ENCODE measurements around the gene KLF13.

Gene KLF13

DNA sequence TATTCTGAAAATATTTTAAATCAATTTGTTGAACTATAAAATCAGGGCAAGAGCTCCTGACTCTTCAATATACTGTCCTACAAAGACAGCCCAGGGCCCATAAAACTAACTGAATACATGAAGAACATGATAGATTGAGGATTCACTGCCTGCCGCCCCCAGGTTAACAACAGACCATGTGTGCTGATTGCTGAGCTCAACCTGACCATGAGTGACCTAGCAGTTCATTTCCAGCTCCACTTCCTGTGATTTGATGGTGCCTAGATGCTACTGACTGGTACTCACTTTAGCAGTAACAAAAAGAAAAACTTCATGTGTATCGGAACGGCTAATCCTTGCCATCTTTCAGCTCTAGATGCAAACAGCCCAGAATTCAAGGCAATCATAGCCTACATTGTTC is 9.6 kb upstream of the KLF13 start:
- no peak for DNase-seq (ENCODE audit: low read depth)

DNA sequence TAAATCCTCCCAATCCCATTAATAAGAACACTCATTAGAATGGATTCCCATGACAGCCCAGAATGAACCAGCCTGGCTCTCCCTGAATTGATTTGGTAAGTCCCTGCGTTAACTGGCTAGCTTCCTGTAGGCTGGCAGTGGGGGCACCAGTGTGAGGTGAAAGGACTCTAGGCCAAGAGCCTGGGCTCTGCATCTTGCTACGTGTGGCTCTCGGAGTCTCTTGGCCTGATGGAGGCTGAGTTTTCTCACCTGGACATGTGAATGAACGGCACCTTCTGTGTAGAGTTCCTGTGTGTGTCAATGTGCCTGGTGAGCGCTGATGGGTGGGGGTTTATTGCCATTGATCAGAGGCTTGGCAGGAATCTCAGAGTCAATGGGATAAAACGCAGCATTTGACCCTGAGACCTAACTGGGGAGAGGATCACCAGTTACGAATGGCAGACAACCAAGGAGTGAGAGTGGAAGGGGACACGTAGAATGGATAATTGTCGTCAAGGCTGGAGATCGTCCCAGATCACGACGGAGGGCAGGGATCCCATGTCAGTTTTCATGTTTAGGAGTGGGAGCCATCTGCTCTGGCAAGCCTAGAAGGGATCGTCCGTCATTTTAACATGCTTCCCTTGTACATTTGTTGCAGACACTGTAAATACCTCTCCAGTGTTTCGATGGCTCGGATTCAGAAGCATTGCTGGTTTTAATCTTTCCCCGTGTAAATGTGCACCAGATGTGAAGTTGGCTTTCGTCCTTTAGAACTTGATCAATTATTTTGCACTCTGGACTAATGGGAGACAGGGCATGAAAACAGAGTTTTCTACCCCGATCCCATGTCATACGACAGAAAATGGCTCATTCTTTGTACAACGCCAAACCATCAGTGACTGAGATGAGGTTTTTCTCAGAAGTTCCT is 9.0 kb upstream of the KLF13 start:
- no peak for DNase-seq (ENCODE audit: low read depth)

DNA sequence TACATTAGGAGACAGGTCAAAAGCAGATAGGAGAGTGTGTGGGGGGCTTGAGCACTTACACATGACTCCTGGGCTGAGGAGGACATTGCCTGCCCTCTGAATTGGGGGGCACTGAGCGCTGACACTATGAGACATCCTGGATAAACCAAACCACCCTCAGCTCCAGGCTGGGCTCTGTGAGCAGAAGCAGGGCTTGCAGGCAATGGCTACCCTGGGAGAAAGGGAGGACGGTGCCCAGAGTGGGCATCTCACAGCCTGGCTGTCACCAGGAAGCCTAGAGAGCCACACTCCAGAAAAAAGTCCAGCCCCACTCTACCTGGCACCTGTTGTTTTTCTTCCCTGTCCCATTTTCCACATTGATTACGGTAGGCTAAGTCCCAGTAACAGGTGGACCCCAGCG is 8.2 kb upstream of the KLF13 start:
- DNase-seq (ENCODE audit: low read depth), result no peak

DNA sequence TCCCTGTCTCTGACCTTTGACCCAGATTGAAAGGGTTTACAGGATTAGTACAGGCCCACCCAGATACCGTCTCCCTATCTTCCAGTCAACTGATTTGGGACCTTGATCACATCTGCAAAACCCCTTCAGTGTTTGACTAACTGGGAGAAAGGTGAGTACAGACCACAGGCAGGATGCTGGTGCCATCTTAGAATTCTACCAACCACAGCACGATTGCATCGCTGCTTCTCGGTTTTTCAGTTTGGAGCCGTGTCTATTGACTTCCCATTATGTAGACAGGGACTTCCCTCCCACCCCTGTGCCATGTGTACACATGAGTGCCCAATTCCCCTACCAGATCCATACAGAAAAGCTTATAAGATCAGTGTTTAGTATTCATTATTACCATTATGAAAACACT is 6.6 kb upstream of the KLF13 start:
- DNase-seq (ENCODE audit: low read depth), result no peak

DNA sequence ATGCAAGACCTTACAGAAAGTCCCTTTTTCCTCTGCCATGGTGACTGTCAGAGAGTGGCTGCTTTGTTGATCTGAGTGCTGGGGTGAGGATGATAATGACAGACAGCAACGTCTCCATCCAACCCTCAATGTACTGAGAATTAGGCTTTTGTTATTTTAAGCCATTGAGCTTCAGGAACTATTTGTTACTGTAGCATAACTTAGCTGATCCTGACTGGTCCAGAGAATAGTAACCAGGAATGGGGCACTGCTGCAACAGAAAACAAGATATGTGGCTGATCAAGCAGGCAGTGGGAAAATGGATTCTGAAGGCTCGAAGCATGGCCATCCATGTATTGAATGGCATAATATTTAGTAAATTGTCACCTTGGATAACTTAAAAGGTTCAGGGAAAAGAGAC is 5.2 kb upstream of the KLF13 start:
- DNase-seq (ENCODE audit: low read depth), result no peak

DNA sequence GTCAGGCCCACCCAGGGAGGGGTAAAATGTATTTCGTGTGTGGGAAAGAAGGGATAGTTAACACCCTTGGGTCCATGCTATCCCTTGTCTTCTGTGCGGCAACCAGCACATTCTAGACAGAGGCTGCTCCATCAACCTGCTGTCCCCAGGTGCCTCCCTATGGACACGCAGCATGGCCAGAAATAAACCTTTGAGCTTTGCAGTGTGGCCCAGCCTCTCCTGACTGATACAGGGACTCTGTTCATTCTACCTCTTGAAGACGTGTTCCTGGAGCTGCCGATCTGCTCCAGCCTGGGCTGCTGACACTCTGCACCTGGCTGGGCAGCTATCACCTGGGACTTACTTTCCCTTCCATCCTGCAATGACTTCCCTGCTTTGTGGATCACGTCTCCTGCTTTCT is 4.1 kb upstream of the KLF13 start:
- DNase-seq (ENCODE audit: low read depth), result no peak

DNA sequence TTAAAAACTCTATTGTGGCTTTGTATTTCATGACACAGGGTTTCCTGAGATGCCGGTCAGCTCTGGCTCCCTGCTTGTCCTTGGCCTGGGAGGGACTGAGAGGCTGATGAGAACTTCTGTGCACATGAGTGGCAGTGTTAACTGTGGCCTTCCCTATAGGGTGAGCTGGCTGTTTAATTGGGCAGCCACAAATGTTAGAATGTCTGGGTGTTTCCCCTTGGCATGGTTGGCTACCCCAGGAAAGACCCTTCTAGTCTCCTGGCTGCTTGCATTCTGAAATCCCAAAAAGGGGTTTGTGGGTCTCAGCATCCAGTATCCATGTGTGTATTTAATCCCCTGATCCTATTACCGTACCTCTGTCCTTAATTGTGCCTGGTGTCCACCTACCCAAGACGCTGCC is 3.0 kb upstream of the KLF13 start:
- no peak for DNase-seq (ENCODE audit: low read depth)

DNA sequence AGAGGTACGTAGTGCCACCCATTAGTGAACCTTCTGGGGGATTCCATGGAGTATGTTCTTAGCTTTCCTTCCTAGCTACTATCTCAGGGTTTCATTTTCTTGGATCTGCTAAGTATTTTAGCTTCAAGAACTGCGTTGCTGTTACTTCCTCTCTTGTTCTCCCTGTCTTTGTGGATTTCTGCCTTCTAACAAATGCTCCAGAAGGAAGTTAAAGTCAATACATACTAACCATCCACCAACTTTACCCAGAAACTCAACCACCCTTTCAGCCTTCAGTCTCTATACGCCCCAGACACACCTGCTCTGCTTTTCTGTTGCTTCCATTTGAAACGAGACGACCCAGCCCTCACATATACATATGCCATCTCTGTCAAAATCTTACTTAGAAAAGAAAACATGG is 2.4 kb upstream of the KLF13 start:
- no peak for DNase-seq (ENCODE audit: low read depth)

DNA sequence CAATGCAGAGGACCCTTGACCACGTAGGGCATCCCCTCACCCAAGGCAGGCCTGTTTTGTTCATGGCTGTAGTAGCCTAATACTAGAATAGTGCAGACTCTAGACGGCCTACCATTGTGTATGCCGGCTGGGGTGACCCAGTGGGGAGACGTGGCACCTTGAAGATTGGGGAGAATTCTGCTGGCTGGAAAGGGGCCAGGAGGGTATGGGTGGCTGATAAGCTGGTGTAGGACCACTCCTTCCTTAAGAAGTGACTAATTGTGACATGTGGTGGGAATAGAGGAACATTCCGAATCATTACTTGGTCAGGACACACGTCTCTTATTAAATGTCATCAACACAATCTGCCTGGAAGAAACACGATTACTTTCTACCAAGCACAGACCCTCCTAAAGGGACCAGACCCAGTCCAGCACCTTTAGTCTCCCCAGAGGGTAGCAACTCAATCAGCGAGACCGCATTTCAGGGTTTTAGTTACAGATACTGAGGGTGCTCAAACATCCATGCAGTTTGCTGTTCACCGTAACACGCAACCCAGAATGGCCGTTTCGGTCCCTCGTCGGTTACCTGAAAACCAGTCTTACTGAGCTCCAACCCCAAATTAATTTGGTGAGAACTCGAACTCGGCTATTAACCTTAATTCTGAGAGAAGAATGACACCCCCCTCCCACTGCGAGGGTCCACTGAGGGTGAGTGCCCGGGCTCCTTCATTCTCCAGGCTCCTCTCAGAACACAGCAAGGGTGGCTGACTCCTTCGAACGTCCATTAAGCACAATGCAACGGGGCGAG is 1.6 kb upstream of the KLF13 start:
- DNase-seq (ENCODE audit: low read depth), result no peak

DNA sequence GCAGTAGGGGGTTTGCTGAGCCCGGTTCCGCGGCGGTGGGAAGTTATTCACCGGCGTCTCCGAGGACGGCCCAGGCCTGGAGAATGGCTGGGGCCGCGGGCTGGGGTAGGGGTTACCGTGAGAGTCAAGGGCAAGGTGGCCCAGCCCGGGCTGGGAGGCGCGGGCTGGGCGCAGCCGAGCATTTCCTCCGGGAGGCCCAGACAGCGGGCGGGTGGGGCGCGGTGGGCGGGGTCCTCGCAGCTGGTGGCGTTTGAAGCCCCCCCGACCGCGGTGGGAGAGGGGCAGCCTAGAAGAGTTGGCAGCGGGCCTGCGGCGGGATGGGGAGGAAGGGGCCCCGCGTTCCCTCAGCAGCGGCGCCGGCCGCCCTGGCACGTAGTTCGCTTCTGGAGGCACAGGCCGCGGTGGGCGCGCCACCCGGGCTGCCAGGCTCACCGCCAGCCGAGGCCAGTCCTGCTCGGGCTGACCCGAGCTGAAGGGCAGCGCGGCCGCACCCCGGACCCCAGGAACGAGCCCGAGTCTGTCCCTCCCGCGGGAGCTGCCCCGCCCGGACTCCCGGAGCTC is 960 bp upstream of the KLF13 start:
- DNase-seq (ENCODE audit: low read depth), result peak; percentile 57

DNA sequence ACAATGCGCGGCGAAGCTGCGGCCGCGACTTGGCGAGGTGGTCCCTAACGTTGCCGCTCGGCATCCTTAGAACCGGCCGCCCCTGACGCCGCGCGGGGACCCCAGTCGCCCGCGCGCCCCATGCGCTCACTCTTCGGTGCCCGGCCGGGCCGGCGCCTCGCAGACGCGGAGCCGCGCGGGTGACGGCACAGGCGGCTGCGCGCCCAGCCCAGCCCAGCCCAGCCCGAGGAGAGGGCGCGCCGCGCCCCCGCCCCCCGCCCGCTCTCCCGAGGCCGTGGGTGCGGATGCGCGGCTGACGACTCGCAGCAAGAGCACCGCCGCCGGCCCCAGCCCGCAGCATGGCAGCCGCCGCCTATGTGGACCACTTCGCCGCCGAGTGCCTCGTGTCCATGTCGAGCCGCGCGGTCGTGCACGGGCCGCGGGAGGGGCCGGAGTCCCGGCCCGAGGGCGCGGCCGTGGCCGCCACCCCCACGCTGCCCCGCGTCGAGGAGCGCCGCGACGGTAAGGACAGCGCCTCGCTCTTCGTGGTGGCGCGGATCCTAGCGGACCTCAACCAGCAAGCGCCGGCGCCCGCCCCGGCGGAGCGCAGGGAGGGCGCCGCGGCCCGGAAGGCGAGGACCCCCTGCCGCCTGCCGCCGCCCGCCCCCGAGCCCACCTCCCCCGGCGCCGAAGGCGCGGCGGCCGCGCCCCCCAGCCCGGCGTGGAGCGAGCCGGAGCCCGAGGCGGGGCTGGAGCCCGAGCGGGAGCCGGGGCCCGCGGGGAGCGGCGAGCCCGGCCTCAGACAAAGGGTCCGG is 437 bp downstream of the KLF13 start:
- peak; percentile 71 for DNase-seq (ENCODE audit: low read depth)

DNA sequence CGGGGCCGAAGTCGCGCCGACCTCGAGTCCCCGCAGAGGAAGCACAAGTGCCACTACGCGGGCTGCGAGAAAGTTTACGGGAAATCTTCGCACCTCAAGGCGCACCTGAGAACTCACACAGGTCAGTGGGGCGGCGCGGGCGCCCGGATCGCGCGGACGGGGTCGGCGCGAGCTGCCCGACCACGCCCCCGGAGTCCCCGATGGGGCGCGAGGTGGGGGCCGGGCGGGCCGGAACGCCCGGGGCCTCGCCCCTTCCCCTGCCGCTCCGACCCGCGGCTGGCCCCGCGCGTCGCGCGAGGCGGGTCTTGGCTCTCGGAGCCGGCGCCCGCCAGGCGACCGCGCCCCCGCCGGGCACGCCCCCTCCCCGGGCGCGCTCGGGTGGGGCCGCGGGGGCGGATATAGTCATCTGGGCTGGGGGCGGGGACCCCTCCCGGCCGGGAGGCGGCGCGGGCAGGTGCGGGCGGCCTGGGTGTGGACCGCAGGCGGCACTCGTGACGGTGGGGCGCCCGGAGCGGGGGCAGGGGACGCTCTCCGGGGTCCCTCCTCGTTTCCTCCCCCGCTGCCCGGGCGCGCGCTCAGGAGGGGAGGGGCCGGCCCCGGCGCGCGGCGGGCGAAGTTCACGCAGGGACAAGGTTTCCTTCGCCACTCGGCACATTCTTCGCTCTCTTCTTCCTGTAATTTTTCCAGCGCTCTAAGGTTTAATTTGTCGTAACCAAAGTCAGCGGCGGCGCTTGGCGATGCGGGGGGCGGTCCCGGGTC is 1.2 kb downstream of the KLF13 start:
- peak; percentile 74 for DNase-seq (ENCODE audit: low read depth)

DNA sequence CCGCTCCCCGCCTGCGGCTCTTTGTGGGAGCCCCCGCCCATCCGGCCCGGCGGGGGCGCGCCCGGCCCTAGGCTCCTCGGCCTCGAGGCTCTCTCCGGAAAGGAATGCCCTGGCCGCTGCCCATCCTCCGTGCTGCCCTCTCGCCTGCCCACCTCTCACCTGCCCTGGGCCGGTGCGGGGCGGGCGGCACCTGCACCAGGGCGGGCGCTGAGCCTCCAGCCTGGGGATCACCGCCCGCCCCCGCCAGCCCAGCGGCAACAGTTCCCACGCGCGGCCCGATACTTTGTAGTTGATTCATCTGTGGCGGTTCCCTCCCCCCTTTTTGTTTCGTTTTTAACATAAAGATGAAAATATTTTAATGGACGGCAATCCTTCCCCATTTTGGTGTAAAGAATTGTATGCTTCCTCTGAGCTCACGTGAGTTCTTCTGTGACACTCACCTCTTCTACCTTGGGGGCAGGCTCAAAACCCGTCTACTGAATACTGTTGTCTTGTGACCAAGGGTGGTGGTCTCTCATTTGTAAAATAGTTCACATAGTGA is 1.9 kb downstream of the KLF13 start:
- peak; percentile 61 for DNase-seq (ENCODE audit: low read depth)

DNA sequence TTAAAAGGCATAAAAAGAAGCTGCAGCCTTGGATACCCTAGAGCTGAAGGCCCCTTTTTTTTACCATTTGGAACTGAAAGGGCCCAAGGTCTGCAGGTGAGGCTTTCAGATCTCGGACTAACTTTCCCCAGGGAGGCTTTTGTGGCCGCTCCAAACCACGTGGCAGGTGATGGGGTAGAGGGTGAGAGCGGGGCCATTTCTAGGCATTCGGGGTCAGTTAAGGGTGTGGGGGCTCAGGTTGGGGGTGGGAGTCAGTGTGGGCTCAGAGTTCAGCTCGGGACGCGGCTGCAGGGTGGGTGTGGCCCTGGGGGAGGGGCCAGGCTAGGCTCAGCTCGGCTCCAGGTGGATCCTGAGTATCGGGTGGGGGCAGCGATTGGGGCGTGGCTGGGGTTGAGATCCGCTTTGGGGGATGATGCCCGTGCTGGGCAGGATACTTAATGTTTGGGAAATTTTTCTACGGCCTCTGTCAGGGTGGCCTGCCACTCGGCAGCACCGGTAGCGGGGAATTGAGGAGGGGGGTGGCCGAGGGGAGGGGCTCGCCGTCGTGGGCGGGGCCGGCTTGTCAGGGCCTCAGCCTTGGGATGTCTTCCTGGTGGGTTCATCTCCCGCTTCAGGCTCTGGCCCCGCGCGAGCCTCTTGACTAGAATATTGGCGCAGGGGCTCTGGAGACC is 2.5 kb downstream of the KLF13 start:
- no peak for DNase-seq (ENCODE audit: low read depth)

DNA sequence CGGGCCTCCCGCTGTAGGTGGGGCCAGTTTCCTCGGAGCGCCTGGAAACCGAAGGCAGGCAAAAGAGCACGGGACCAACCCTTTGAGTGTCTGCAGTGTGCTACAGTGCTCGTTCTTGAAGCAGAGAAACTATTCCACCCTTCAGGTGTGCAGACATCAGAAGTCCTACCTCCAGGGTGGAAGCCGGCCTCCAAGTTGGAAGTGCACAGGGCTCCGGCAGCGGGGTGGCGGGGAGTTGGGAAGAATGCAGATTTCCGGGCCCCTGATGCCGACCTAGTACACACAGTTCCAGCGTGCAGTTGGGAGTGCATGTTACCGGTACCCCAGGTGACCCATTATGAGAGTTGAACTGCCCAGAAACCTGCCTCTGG is 3.0 kb downstream of the KLF13 start:
- DNase-seq (ENCODE audit: low read depth), result no peak

DNA sequence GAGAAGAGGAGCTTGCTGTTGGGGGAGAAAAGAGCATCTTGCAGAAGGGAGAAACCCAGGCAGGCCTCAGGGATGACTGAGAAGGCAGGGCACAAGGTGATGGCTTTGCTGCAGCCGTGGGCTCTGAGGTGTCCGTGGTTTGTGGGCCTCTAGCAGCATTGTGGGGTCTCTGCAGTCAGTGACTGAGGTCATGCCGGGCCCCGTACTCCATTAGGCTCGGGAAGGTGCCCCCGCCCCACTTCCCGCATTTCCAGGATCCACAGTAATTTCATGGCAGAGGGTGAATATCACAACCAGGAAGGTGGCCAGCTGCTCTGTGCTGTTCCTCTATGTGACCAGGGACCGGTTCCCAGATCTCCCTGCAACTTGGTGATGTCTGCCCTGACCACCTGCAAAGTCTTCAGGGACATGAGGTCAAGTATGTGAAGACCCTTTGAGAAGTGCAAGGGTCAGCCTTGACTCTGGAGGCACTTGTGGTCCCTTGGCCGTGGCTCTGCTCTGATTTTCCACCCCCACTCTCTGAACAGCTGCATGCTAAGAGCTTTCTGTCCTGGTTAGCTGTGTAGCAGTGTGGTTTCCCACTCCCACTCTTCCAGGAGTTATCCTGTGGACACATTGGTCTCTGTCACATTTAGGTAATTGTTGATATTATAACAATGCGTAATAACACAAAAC is 3.6 kb downstream of the KLF13 start:
- DNase-seq (ENCODE audit: low read depth), result no peak

DNA sequence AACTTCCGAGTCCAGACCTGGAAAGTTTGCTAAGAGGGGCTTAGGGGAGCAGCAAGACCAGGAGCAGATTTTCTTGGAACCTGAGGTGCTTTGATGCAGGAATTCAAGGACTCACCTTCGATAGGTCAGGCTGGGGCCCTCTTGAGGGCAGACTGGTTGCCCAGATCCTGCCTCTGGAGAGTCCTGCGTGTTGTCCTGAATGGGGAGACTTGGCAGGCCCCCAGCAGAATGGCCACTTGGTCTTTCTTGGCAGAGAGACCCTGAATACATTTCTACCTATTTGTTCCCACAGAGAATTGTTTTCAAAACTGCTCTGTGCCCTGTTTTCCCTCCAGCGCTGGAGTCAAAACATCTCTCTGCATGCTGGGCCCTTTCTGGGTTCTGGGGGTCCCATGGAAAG is 4.2 kb downstream of the KLF13 start:
- DNase-seq (ENCODE audit: low read depth), result no peak

DNA sequence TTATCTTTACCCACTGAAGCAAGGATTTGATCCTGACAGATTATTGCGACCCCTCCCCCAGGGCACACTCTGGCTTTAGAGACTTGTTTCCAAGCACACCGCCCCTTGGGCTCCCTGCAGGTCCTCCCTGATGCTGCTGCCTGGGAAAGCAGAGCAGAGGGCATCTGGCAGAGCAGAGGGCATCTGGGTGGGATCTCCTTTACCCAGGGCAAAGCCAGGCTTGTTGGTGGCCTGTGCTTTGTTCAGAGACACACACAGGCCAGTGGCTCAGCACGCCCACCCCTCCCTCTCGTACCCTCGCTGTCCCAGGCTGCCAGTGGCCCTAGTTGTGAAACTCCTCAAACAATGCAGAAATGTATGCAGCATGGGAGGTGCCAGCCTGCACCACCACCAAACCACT is 4.8 kb downstream of the KLF13 start:
- no peak for DNase-seq (ENCODE audit: low read depth)

DNA sequence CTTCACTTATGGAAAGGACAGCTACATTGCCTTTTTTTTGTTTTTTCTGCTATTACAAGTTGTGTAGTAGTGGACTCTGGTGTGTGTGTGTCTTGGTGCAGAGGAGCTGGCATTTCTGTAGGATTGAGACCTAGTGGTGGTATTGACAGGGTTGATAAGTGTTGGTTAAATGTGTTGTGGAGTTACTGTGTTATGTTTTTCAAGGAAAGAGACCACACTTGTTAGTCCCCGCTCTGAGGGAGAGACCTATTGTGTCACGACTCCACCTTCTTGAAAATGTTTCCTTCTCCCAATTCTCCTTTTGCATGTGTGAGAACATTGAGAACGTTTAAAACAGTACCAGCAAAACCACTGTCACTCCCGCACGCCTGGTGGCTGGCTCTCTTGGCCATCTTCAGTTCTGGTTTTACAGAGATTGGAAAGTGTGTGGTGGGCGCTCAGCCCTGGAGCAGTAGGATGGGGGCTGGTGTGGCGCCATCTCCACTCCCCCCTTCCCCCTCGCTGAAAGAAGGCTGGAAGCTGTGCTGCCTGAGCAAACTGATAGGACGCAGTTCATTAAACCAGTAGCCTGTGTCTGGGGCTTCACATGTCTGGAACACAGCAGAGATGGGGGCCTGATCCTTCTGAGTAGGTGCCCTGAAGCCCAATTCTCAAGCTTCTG is 5.5 kb downstream of the KLF13 start:
- DNase-seq (ENCODE audit: low read depth), result no peak

DNA sequence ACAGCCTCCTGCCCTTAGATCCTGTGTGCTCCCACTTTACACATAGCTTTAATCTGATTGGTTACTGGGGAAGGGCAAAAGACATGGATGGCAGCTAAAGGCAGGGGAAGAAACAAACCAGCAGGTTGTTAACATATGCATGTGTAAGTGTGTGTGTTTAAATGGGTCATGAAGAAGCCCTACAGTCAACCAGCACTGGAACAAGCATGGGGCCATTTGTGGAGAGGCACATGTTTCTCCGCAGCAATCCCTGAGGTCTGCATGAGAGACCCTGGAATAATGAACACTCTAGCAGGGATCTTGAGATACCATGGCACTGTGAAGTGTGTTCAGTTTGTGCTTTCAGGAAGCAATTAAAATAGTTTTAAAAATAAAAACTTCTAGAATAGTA is 6.0 kb downstream of the KLF13 start:
- no peak for DNase-seq (ENCODE audit: low read depth)

Data from T follicular helper cell (primary cell).